Activated naive CD4-positive, alpha-beta T cell treated with anti-CD3 and anti-CD28 coated beads, Interleukin-2, amount 10 ng/mL, durations not matched to agents 7 days and 5 days (primary cell): ENCODE results near the gene PRKD2.

Experiments
- CTCF ChIA-PET: fragments of 350-600 bp; sonication (Branson Sonifier 250); formaldehyde crosslinking; loops from one replicate; lab custom pipeline; 2021; ENCODE audit warnings: antibody characterized with exemption; lab: Charles Lee
- DNase-seq: peaks from one replicate; pipeline ENCODE4 v3.0.0-alpha.2; 2020
- H3K27ac Mint-ChIP-seq: one replicate; pipeline ENCODE4 v1.8.0; 2021; ENCODE audit warnings: mild to moderate bottlenecking, moderate library complexity, mixed read lengths
- H3K27me3 Mint-ChIP-seq: one replicate; pipeline ENCODE4 v1.8.0; 2021; ENCODE audit warnings: mild to moderate bottlenecking, mixed read lengths
- H3K36me3 Mint-ChIP-seq: one replicate; pipeline ENCODE4 v1.8.0; 2021; ENCODE audit warnings: mixed read lengths
- H3K4me1 Mint-ChIP-seq: one replicate; pipeline ENCODE4 v1.8.0; 2021; ENCODE audit warnings: mixed read lengths
- H3K4me3 Mint-ChIP-seq: one replicate; pipeline ENCODE4 v1.8.0; 2021; ENCODE audit warnings: mild to moderate bottlenecking, moderate library complexity, mixed read lengths
- H3K9me3 Mint-ChIP-seq: one replicate; pipeline ENCODE4 v1.8.0; 2021; ENCODE audit warnings: mixed read lengths

The PRKD2 gene

GRCh38 chr19:46674416-46675178 lies 42.3 kb downstream of the PRKD2 start:
- no peak for DNase-seq
- peaks cover 6% of the 10 kb centered on the region for H3K9me3 Mint-ChIP-seq
- H3K27me3 Mint-ChIP-seq = no peaks in the 10 kb centered on the region
- CTCF ChIA-PET = interaction anchor here (1.6 kb wide), 1 partner anchor 29 kb away, joined by 3 read pairs; no protein-coding TSS in a partner anchor
- no peak overlapping the region for H3K4me3 Mint-ChIP-seq
- H3K27ac Mint-ChIP-seq = no peak overlapping the region
- peaks cover 9% of the 10 kb centered on the region for H3K4me1 Mint-ChIP-seq
- H3K36me3 Mint-ChIP-seq = peaks cover 73% of the 10 kb centered on the region

GRCh38 chr19:46670813-46671212 lies 46.1 kb downstream of the PRKD2 start:
- Mint-ChIP-seq H3K36me3 (peaks cover 43% of the 10 kb centered on the region), H3K27ac (no peak overlapping the region), H3K9me3 (peaks cover 6% of the 10 kb centered on the region), H3K27me3 (peaks cover 7% of the 10 kb centered on the region), H3K4me1 (no peaks in the 10 kb centered on the region), H3K4me3 (no peak overlapping the region)
- DNase-seq = no peak
- CTCF ChIA-PET = no interaction called here

- Mint-ChIP-seq H3K4me3 (no peak overlapping the region), H3K27ac (no peak overlapping the region), H3K4me1 (no peaks in the 10 kb centered on the region), H3K9me3 (peaks cover 6% of the 10 kb centered on the region), H3K27me3 (peaks cover 26% of the 10 kb centered on the region), H3K36me3 (peaks cover 25% of the 10 kb centered on the region)
- CTCF ChIA-PET = no interaction called here
- no peak for DNase-seq
Measured at GRCh38 chr19:46668662-46669061, 48.3 kb downstream of the PRKD2 start.

GRCh38 chr19:46665072-46665471 lies 51.8 kb downstream of the PRKD2 start:
- H3K27ac Mint-ChIP-seq = no peak overlapping the region
- peaks cover under 1% of the 10 kb centered on the region for H3K9me3 Mint-ChIP-seq
- H3K36me3 Mint-ChIP-seq = peaks cover under 1% of the 10 kb centered on the region
- no peak for DNase-seq
- peaks cover 56% of the 10 kb centered on the region for H3K27me3 Mint-ChIP-seq
- H3K4me3 Mint-ChIP-seq = no peak overlapping the region
- H3K4me1 Mint-ChIP-seq = peaks cover 17% of the 10 kb centered on the region
- CTCF ChIA-PET = interaction anchor here (8.2 kb wide), 1 partner anchor 52 kb away, joined by 147 read pairs; no protein-coding TSS in a partner anchor

GRCh38 chr19:46661735-46662592 lies 55.0 kb downstream of the PRKD2 start:
- peak overlapping the region; percentile 66 for H3K4me3 Mint-ChIP-seq
- H3K27me3 Mint-ChIP-seq = peaks cover 83% of the 10 kb centered on the region

GRCh38 chr19:46661020-46661731 lies 55.7 kb downstream of the PRKD2 start, which contains the start of gene DACT3:
DACT3 (minus strand) TSS chr19:46661182; CDS start chr19:46661064, 118 bp downstream.
- DNase-seq = peak; percentile 100
- H3K36me3 Mint-ChIP-seq = no peaks in the 10 kb centered on the region
- H3K4me1 Mint-ChIP-seq = peaks cover 23% of the 10 kb centered on the region
- peak within 1 kb of the TSS; percentile 87 for H3K27ac Mint-ChIP-seq
- peak within 1 kb of the TSS; percentile 66 for H3K4me3 Mint-ChIP-seq
- no peaks in the 10 kb centered on the region for H3K9me3 Mint-ChIP-seq
- CTCF ChIA-PET = interaction anchor here (0.8 to 8.2 kb wide), 21 partner anchors 12 to 145 kb away, joined by 3 to 147 read pairs (median 7); partner anchors contain the start of genes CALM3 and GNG8
- H3K27me3 Mint-ChIP-seq = peaks cover 83% of the 10 kb centered on the region

More at GRCh38 chr19:46661735-46662592, 55.0 kb downstream of the PRKD2 start:
- H3K27ac Mint-ChIP-seq = peak overlapping the region; percentile 87
- H3K9me3 Mint-ChIP-seq = no peaks in the 10 kb centered on the region
- peak; percentile 85 for DNase-seq
- peaks cover 23% of the 10 kb centered on the region for H3K4me1 Mint-ChIP-seq
- no peaks in the 10 kb centered on the region for H3K36me3 Mint-ChIP-seq
- CTCF ChIA-PET = interaction anchor here (0.6 to 8.2 kb wide), 28 partner anchors 11 to 289 kb away, joined by 3 to 147 read pairs (median 5); partner anchors contain the start of genes CALM3 and GNG8

GRCh38 chr19:46660551-46661019 lies 56.3 kb downstream of the PRKD2 start:
- Mint-ChIP-seq H3K4me1 (peaks cover 23% of the 10 kb centered on the region), H3K27me3 (peaks cover 81% of the 10 kb centered on the region), H3K9me3 (no peaks in the 10 kb centered on the region), H3K4me3 (peak overlapping the region; percentile 66), H3K36me3 (no peaks in the 10 kb centered on the region), H3K27ac (no peak overlapping the region)
- CTCF ChIA-PET = interaction anchor here (1.0 to 8.2 kb wide), 11 partner anchors 12 to 144 kb away, joined by 3 to 147 read pairs (median 13); partner anchors contain the start of genes CALM3 and GNG8
- no peak for DNase-seq

- H3K27ac Mint-ChIP-seq = no peak overlapping the region
- no peaks in the 10 kb centered on the region for H3K9me3 Mint-ChIP-seq
- H3K4me1 Mint-ChIP-seq = peaks cover 23% of the 10 kb centered on the region
- CTCF ChIA-PET = interaction anchor here (1.2 to 8.2 kb wide), 2 partner anchors 23 to 47 kb away, joined by 3 to 147 read pairs; partner anchors contain the start of gene GNG8
- H3K27me3 Mint-ChIP-seq = peaks cover 83% of the 10 kb centered on the region
- no peaks in the 10 kb centered on the region for H3K36me3 Mint-ChIP-seq
- DNase-seq = peak; percentile 27
- peak overlapping the region; percentile 57 for H3K4me3 Mint-ChIP-seq
Measured at GRCh38 chr19:46660008-46660517, 56.9 kb downstream of the PRKD2 start.

GRCh38 chr19:46659151-46660007 lies 57.5 kb downstream of the PRKD2 start:
- DNase-seq = peak; percentile 36
- Mint-ChIP-seq H3K4me3 (peak overlapping the region; percentile 55), H3K27ac (no peak overlapping the region), H3K27me3 (peaks cover 80% of the 10 kb centered on the region), H3K36me3 (no peaks in the 10 kb centered on the region), H3K9me3 (no peaks in the 10 kb centered on the region), H3K4me1 (peaks cover 23% of the 10 kb centered on the region)
- CTCF ChIA-PET = interaction anchor here (0.8 to 8.2 kb wide), 3 partner anchors 23 to 130 kb away, joined by 3 to 147 read pairs (median 3); partner anchors contain the start of gene GNG8

GRCh38 chr19:46656541-46656940 lies 60.4 kb downstream of the PRKD2 start:
- no peak for DNase-seq
- CTCF ChIA-PET = interaction anchor here (1.4 to 1.7 kb wide), 2 partner anchors 42 to 44 kb away, joined by 3 to 6 read pairs; no protein-coding TSS in a partner anchor
- Mint-ChIP-seq H3K4me1 (peaks cover 15% of the 10 kb centered on the region), H3K27ac (no peak overlapping the region), H3K27me3 (peaks cover 79% of the 10 kb centered on the region), H3K4me3 (no peak overlapping the region), H3K9me3 (no peaks in the 10 kb centered on the region), H3K36me3 (no peaks in the 10 kb centered on the region)

GRCh38 chr19:46654621-46655152 lies 62.2 kb downstream of the PRKD2 start:
- H3K4me1 Mint-ChIP-seq = peaks cover 10% of the 10 kb centered on the region
- H3K9me3 Mint-ChIP-seq = no peaks in the 10 kb centered on the region
- no peak overlapping the region for H3K27ac Mint-ChIP-seq
- CTCF ChIA-PET = no interaction called here
- peaks cover 80% of the 10 kb centered on the region for H3K27me3 Mint-ChIP-seq
- no peak overlapping the region for H3K4me3 Mint-ChIP-seq
- DNase-seq = no peak
- H3K36me3 Mint-ChIP-seq = peaks cover 6% of the 10 kb centered on the region

- CTCF ChIA-PET = no interaction called here
- peaks cover 13% of the 10 kb centered on the region for H3K4me1 Mint-ChIP-seq
- no peak overlapping the region for H3K4me3 Mint-ChIP-seq
- peaks cover 3% of the 10 kb centered on the region for H3K9me3 Mint-ChIP-seq
- H3K27ac Mint-ChIP-seq = peak overlapping the region; percentile 24
- no peak for DNase-seq
- peaks cover 80% of the 10 kb centered on the region for H3K27me3 Mint-ChIP-seq
- H3K36me3 Mint-ChIP-seq = peaks cover 12% of the 10 kb centered on the region
Measured at GRCh38 chr19:46650445-46650844, 66.5 kb downstream of the PRKD2 start.
